GM12878 (cell line): Measurements from ENCODE around the gene RSRC1. TPM values are rescaled to one million over a fixed set of nuclear protein-coding genes. Genes with fewer than 3 reads are reported as not detected.

Experiments used
- polyA plus RNA-seq, 11 experiments: library from polyadenylated mRNA; depleted of rRNA in 4 of 11; unstranded in 6 of 11; stranded (reverse) in 5 of 11; fragments of >200 nt; fragmentation: Nextera tagmentation in 4 of 11; fragmentation: Illumina TruSeq in 1 of 11; extraction: Ambion mirVana in 4 of 11; extraction: Trizol in 1 of 11; gene quantifications; 1 replicate in 1 of 11; 2 replicates in 10 of 11; pipeline versions ENCODE4 v1.2.1 to v1.2.3, GENCODE V29; 2011 to 2016; ENCODE audit warnings: inconsistent platforms in 2 of 11, missing spikeins in 2 of 11, low read depth in 1 of 11
- total RNA-seq, 4 experiments: library from RNA; depleted of rRNA in 3 of 4; stranded (reverse); fragments of >200 nt in 3 of 4; fragmentation: Illumina TruSeq in 1 of 4; extraction: Trizol in 1 of 4; gene quantifications; 2 replicates each; pipeline versions ENCODE4 v1.2.1 to v1.2.3, GENCODE V29; 2013 to 2021

Gene RSRC1
- total and polyA plus RNA-seq, 10 of the 15 experiments (the other 5 are each of a cell fraction or from before 2014, with no cell fraction given): 16.4 to 85.9 (median 42.0) TPM

Other genes with a start within 250 kb of the RSRC1 start
- gene SHOX2, start 3.7 kb upstream of the RSRC1 start, total RNA-seq (2014; rRNA removed): 0.05 TPM in 1 of 2 replicates, not detected in the other
- 0.09 and 0.14 TPM in 2 replicates for gene SHOX2, start 3.7 kb upstream of the RSRC1 start, total RNA-seq (2014; rRNA removed; fragmentation: Illumina TruSeq; extraction: Trizol)
- gene SHOX2, start 3.7 kb upstream of the RSRC1 start, total RNA-seq (2021): 0.36 TPM in 1 of 2 replicates, not detected in the other
- gene SHOX2, start 3.7 kb upstream of the RSRC1 start, polyA plus RNA-seq (2011; rRNA removed): 0.10 and 0.16 TPM in 2 replicates
- 0.06 and 0.14 TPM in 2 replicates for gene SHOX2, start 3.7 kb upstream of the RSRC1 start, polyA plus RNA-seq (2014; fragmentation: Illumina TruSeq; extraction: Trizol)
- gene SHOX2, start 3.7 kb upstream of the RSRC1 start, polyA plus RNA-seq (2014; fragmentation: Nextera tagmentation; extraction: Ambion mirVana): under 1 TPM; 0.04 to 0.06 TPM
- gene SHOX2, start 3.7 kb upstream of the RSRC1 start, polyA plus RNA-seq (2014; rRNA removed): 0.03 and 0.06 TPM in 2 replicates
- not detected for gene SHOX2, start 3.7 kb upstream of the RSRC1 start, polyA plus RNA-seq (2016; fragmentation: Nextera tagmentation; extraction: Ambion mirVana)